Retinal pigment epithelial cell (primary cell): ENCODE results near the gene C3orf22.

Experiments used
- DNase-seq: peaks from one replicate; pipeline ENCODE4 v3.0.0-alpha.2; 2010; ENCODE audit warnings: low read depth
- H3K4me3 ChIP-seq: 2 replicates; pipeline ENCODE4 v1.5.1; 2011; ENCODE audit warnings: mild to moderate bottlenecking, low read length, control low read depth, moderate library complexity
- CTCF ChIP-seq: conservative IDR thresholded peaks from 2 replicates; pipeline ENCODE4 v1.5.1; 2011; ENCODE audit warnings: low read depth, low read length, control low read depth, inconsistent platforms

Gene C3orf22

GRCh38 chr3:126510308-126510910 is 48.3 kb downstream of the C3orf22 start:
- no peak overlapping the region for H3K4me3 ChIP-seq
- no peak for DNase-seq
- TF ChIP-seq CTCF, result no peak

GRCh38 chr3:126509597-126510307 is 49.0 kb downstream of the C3orf22 start:
- H3K4me3 ChIP-seq, result no peak overlapping the region
- DNase-seq, result no peak
- TF ChIP-seq CTCF, result no peak

- no peak for DNase-seq
- no peak for TF ChIP-seq CTCF
- H3K4me3 ChIP-seq, result no peak overlapping the region
Measured at GRCh38 chr3:126508564-126508964, 50.2 kb downstream of the C3orf22 start.

GRCh38 chr3:126507886-126508285 is 50.8 kb downstream of the C3orf22 start:
- no peak for TF ChIP-seq CTCF
- no peak for DNase-seq
- no peak overlapping the region for H3K4me3 ChIP-seq

GRCh38 chr3:126503701-126504100 is 55.0 kb downstream of the C3orf22 start:
- TF ChIP-seq CTCF, result no peak
- H3K4me3 ChIP-seq, result no peak overlapping the region
- DNase-seq, result no peak

- H3K4me3 ChIP-seq, result no peak overlapping the region
- no peak for TF ChIP-seq CTCF
- no peak for DNase-seq
Measured at GRCh38 chr3:126502656-126503055, 56.1 kb downstream of the C3orf22 start.

GRCh38 chr3:126501736-126502135 is 57.0 kb downstream of the C3orf22 start:
- no peak for TF ChIP-seq CTCF
- DNase-seq, result no peak
- H3K4me3 ChIP-seq, result no peak overlapping the region
